Endothelial cell of umbilical vein (primary cell): ENCODE measurements around the gene CTSC.

Experiments used
- CTCF ChIP-seq, 2 donors: IDR thresholded peaks; 1 replicate in 1 of 2; 2 replicates in 1 of 2; pipeline ENCODE4 v1.5.1; 2011; ENCODE audit warnings: low read length in 2 of 2, mild to moderate bottlenecking in 2 of 2, moderate library complexity in 2 of 2, control low read depth in 1 of 2, inconsistent platforms in 1 of 2, low read depth in 1 of 2; ENCODE audit not compliant: insufficient read depth in 1 of 2; ENCODE audit errors: extremely low read depth in 1 of 2
- EZH2 ChIP-seq: IDR thresholded peaks from 2 replicates; pipeline ENCODE4 v1.6.1; 2012; ENCODE audit warnings: borderline replicate concordance, low read depth, mild to moderate bottlenecking, moderate library complexity, low read length, inconsistent platforms; ENCODE audit not compliant: severe bottlenecking
- FOS ChIP-seq: IDR thresholded peaks from 2 replicates; pipeline ENCODE4 v1.6.1; 2011; ENCODE audit warnings: mild to moderate bottlenecking, low read length, moderate library complexity, borderline replicate concordance; ENCODE audit not compliant: insufficient read depth
- GATA2 ChIP-seq: IDR thresholded peaks from 2 replicates; pipeline ENCODE4 v1.7.0; 2011; ENCODE audit warnings: low read depth, mild to moderate bottlenecking, moderate library complexity, mixed read lengths, low read length; ENCODE audit not compliant: insufficient read length, insufficient read depth
- JUN ChIP-seq: IDR thresholded peaks from 2 replicates; pipeline ENCODE4 v1.6.1; 2011; ENCODE audit warnings: borderline replicate concordance, low read depth; ENCODE audit not compliant: insufficient read length, insufficient read depth
- MAX ChIP-seq: IDR thresholded peaks from 2 replicates; pipeline ENCODE4 v1.6.1; 2011; ENCODE audit not compliant: insufficient read depth, insufficient read length
- MYC ChIP-seq: IDR thresholded peaks from one replicate; pipeline ENCODE4 v1.6.1; 2011; ENCODE audit warnings: mild to moderate bottlenecking, low read depth, low read length
- POLR2A ChIP-seq: IDR thresholded peaks from 2 replicates; pipeline ENCODE4 v1.6.1; 2012; ENCODE audit warnings: low read depth, mild to moderate bottlenecking, control low read depth, low read length
- POLR2AphosphoS5 ChIP-seq: IDR thresholded peaks from 2 replicates; pipeline ENCODE4 v1.6.1; 2012; ENCODE audit warnings: low read depth, mild to moderate bottlenecking, control low read depth, low read length, moderate library complexity; ENCODE audit not compliant: insufficient read depth

- TF ChIP-seq GATA2 (no peak), CTCF (IDR thresholded peaks at IDR 0.05; ENCODE audit: extremely low read depth in 1 of 2, insufficient read depth in 1 of 2, low read depth in 1 of 2, low read length in 2 of 2) (no peak), POLR2A (no peak), POLR2AphosphoS5 (no peak), EZH2 (no peak), MYC (no peak), MAX (no peak), FOS (no peak), JUN (no peak)
These were observed 19.9 kb upstream of the CTSC start for GRCh38 chr11:88357323-88358039.
